Measurements from ENCODE around the gene LIF.

The LIF gene

GRCh38 chr22:30228509-30229359 lies 17.8 kb downstream of the LIF start:
- Histone ChIP-seq H3K36me3 (ENCODE audit: insufficient read depth, low read length) (no peaks in the 10 kb centered on the region), H3K27me3 (ENCODE audit: insufficient read depth, low read length) (peaks cover 4% of the 10 kb centered on the region), H2AFZ (ENCODE audit: low read depth, low read length) (no peak overlapping the region), H3K4me3 (ENCODE audit: low read length) (no peak overlapping the region), H3K9me3 (ENCODE audit: low read length) (no peaks in the 10 kb centered on the region), H3K4me1 (ENCODE audit: insufficient read depth, low read length) (peaks cover 14% of the 10 kb centered on the region)

GRCh38 chr22:30227438-30228228 lies 18.9 kb downstream of the LIF start:
- H3K4me3 ChIP-seq (ENCODE audit: low read length) = no peak overlapping the region
- peaks cover 4% of the 10 kb centered on the region for H3K27me3 ChIP-seq (ENCODE audit: insufficient read depth, low read length)

GRCh38 chr22:30226192-30226832 lies 20.2 kb downstream of the LIF start:
- Histone ChIP-seq H3K36me3 (ENCODE audit: insufficient read depth, low read length) (no peaks in the 10 kb centered on the region), H3K4me3 (ENCODE audit: low read length) (no peak overlapping the region), H3K4me1 (ENCODE audit: insufficient read depth, low read length) (peaks cover 14% of the 10 kb centered on the region), H3K9me3 (ENCODE audit: low read length) (no peaks in the 10 kb centered on the region), H3K27me3 (ENCODE audit: insufficient read depth, low read length) (peaks cover 4% of the 10 kb centered on the region), H2AFZ (ENCODE audit: low read depth, low read length) (no peak overlapping the region)

More at GRCh38 chr22:30227438-30228228, 18.9 kb downstream of the LIF start:
- peaks cover 14% of the 10 kb centered on the region for H3K4me1 ChIP-seq (ENCODE audit: insufficient read depth, low read length)
- H3K36me3 ChIP-seq (ENCODE audit: insufficient read depth, low read length) = no peaks in the 10 kb centered on the region
- no peak overlapping the region for H2AFZ ChIP-seq (ENCODE audit: low read depth, low read length)
- H3K9me3 ChIP-seq (ENCODE audit: low read length) = no peaks in the 10 kb centered on the region

GRCh38 chr22:30225220-30225927 lies 21.2 kb downstream of the LIF start:
- no peaks in the 10 kb centered on the region for H3K9me3 ChIP-seq (ENCODE audit: low read length)
- peaks cover 8% of the 10 kb centered on the region for H3K27me3 ChIP-seq (ENCODE audit: insufficient read depth, low read length)
- no peak overlapping the region for H3K4me3 ChIP-seq (ENCODE audit: low read length)
- no peaks in the 10 kb centered on the region for H3K36me3 ChIP-seq (ENCODE audit: insufficient read depth, low read length)
- H3K4me1 ChIP-seq (ENCODE audit: insufficient read depth, low read length) = peaks cover 14% of the 10 kb centered on the region
- no peak overlapping the region for H2AFZ ChIP-seq (ENCODE audit: low read depth, low read length)

GRCh38 chr22:30224161-30224857 lies 22.2 kb downstream of the LIF start:
- no peak overlapping the region for H3K4me3 ChIP-seq (ENCODE audit: low read length)
- H3K9me3 ChIP-seq (ENCODE audit: low read length) = no peaks in the 10 kb centered on the region
- H3K27me3 ChIP-seq (ENCODE audit: insufficient read depth, low read length) = peaks cover 8% of the 10 kb centered on the region
- H3K4me1 ChIP-seq (ENCODE audit: insufficient read depth, low read length) = peaks cover 11% of the 10 kb centered on the region
- H2AFZ ChIP-seq (ENCODE audit: low read depth, low read length) = no peak overlapping the region
- no peaks in the 10 kb centered on the region for H3K36me3 ChIP-seq (ENCODE audit: insufficient read depth, low read length)

GRCh38 chr22:30223303-30223702 lies 23.3 kb downstream of the LIF start:
- Histone ChIP-seq H3K27me3 (ENCODE audit: insufficient read depth, low read length) (peaks cover 8% of the 10 kb centered on the region), H3K4me3 (ENCODE audit: low read length) (no peak overlapping the region), H3K4me1 (ENCODE audit: insufficient read depth, low read length) (peaks cover under 1% of the 10 kb centered on the region), H2AFZ (ENCODE audit: low read depth, low read length) (no peak overlapping the region), H3K9me3 (ENCODE audit: low read length) (no peaks in the 10 kb centered on the region), H3K36me3 (ENCODE audit: insufficient read depth, low read length) (no peaks in the 10 kb centered on the region)

- Histone ChIP-seq H3K4me1 (ENCODE audit: insufficient read depth, low read length) (peaks cover 5% of the 10 kb centered on the region), H3K36me3 (ENCODE audit: insufficient read depth, low read length) (no peaks in the 10 kb centered on the region), H2AFZ (ENCODE audit: low read depth, low read length) (no peak overlapping the region), H3K9me3 (ENCODE audit: low read length) (no peaks in the 10 kb centered on the region), H3K27me3 (ENCODE audit: insufficient read depth, low read length) (peaks cover 8% of the 10 kb centered on the region), H3K4me3 (ENCODE audit: low read length) (no peak overlapping the region)
These were observed 24.2 kb downstream of the LIF start for GRCh38 chr22:30222321-30222720.

- Histone ChIP-seq H3K9me3 (ENCODE audit: low read length) (no peaks in the 10 kb centered on the region), H3K4me1 (ENCODE audit: insufficient read depth, low read length) (peaks cover 5% of the 10 kb centered on the region), H2AFZ (ENCODE audit: low read depth, low read length) (no peak overlapping the region), H3K27me3 (ENCODE audit: insufficient read depth, low read length) (peaks cover 8% of the 10 kb centered on the region), H3K36me3 (ENCODE audit: insufficient read depth, low read length) (no peaks in the 10 kb centered on the region), H3K4me3 (ENCODE audit: low read length) (no peak overlapping the region)
These were observed 25.2 kb downstream of the LIF start for GRCh38 chr22:30221121-30221992.

- Histone ChIP-seq H3K4me3 (ENCODE audit: low read length) (no peak overlapping the region), H3K4me1 (ENCODE audit: insufficient read depth, low read length) (peaks cover 5% of the 10 kb centered on the region), H3K27me3 (ENCODE audit: insufficient read depth, low read length) (peaks cover 4% of the 10 kb centered on the region), H2AFZ (ENCODE audit: low read depth, low read length) (no peak overlapping the region), H3K9me3 (ENCODE audit: low read length) (no peaks in the 10 kb centered on the region), H3K36me3 (ENCODE audit: insufficient read depth, low read length) (no peaks in the 10 kb centered on the region)
These were observed 26.1 kb downstream of the LIF start for GRCh38 chr22:30220338-30221012.

GRCh38 chr22:30219668-30220278 lies 26.8 kb downstream of the LIF start:
- peaks cover 4% of the 10 kb centered on the region for H3K27me3 ChIP-seq (ENCODE audit: insufficient read depth, low read length)
- H3K36me3 ChIP-seq (ENCODE audit: insufficient read depth, low read length) = no peaks in the 10 kb centered on the region
- peaks cover 5% of the 10 kb centered on the region for H3K4me1 ChIP-seq (ENCODE audit: insufficient read depth, low read length)
- no peaks in the 10 kb centered on the region for H3K9me3 ChIP-seq (ENCODE audit: low read length)
- H2AFZ ChIP-seq (ENCODE audit: low read depth, low read length) = no peak overlapping the region
- H3K4me3 ChIP-seq (ENCODE audit: low read length) = no peak overlapping the region
